Right atrium auricular region (tissue), 2 donors: Measurements from ENCODE around the gene BPIFB2. TPM values are rescaled to one million over a fixed set of nuclear protein-coding genes. Genes with fewer than 3 reads are reported as not detected.

ENCODE experiments used
- DNase-seq: peaks from one replicate; pipeline ENCODE4 v3.0.0-alpha.2; 2019; ENCODE audit warnings: low spot score
- H3K27ac ChIP-seq, 2 donors: fragments of 200-600 bp; sonication (generic); 1 replicate in 1 of 2; 2 replicates in 1 of 2; pipeline ENCODE4 v1.5.1; 2016 to 2019
- H3K27me3 ChIP-seq, 2 donors: fragments of 200-600 bp; sonication (generic); one replicate each; pipeline versions ENCODE4 v1.5.1 to v1.6.0; 2017 to 2019
- H3K36me3 ChIP-seq: fragments of 200-600 bp; sonication (generic); one replicate; pipeline ENCODE4 v1.5.1; 2016
- H3K4me1 ChIP-seq, 2 donors: fragments of 200-600 bp; sonication (generic); one replicate each; pipeline versions ENCODE4 v1.5.1 to v1.6.0; 2017 to 2019
- H3K4me3 ChIP-seq, 2 donors: fragments of 200-600 bp; sonication (generic); 1 replicate in 1 of 2; 2 replicates in 1 of 2; pipeline ENCODE4 v1.5.1; 2017 to 2019; ENCODE audit warnings: mild to moderate bottlenecking in 1 of 2, moderate library complexity in 1 of 2
- H3K9me3 ChIP-seq, 2 donors: fragments of 200-600 bp; sonication (generic); one replicate each; pipeline ENCODE4 v1.5.1; 2019
- total RNA-seq, 2 donors: library from RNA; depleted of rRNA; stranded (reverse); fragments of >200 nt; gene quantifications; one replicate each; pipeline ENCODE4 v1.1.0, GENCODE V29; 2016
- TF ChIP-seq, protein P1 (sequence below), 2 donors: fragments of 200-600 bp; sonication (generic); IDR thresholded peaks; one replicate each; pipeline ENCODE4 v1.5.1; 2019; ENCODE audit warnings: antibody characterized with exemption in 2 of 2

Gene BPIFB2
- total RNA-seq, 2 donors from 2014 or later, result not detected

DNA sequence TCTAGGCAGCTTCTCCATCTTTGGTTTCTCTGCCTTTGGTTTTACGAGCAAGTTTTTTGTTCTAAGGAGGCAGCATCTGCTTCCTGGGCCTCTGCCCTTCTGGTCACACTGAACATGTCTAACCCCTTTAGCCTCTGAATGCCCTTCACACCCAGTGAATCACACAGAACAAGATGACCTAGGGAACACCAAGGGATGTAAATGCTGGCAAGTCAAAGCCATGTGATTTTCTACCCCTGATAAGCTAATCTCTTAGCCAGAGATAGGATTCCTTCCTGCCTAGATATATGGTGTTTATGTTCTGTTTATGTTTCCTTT lies 16.7 kb downstream of the BPIFB2 start:
- TF ChIP-seq, protein P1, sequence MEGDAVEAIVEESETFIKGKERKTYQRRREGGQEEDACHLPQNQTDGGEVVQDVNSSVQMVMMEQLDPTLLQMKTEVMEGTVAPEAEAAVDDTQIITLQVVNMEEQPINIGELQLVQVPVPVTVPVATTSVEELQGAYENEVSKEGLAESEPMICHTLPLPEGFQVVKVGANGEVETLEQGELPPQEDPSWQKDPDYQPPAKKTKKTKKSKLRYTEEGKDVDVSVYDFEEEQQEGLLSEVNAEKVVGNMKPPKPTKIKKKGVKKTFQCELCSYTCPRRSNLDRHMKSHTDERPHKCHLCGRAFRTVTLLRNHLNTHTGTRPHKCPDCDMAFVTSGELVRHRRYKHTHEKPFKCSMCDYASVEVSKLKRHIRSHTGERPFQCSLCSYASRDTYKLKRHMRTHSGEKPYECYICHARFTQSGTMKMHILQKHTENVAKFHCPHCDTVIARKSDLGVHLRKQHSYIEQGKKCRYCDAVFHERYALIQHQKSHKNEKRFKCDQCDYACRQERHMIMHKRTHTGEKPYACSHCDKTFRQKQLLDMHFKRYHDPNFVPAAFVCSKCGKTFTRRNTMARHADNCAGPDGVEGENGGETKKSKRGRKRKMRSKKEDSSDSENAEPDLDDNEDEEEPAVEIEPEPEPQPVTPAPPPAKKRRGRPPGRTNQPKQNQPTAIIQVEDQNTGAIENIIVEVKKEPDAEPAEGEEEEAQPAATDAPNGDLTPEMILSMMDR (IDR thresholded peaks at IDR 0.05), result no peak
- H3K36me3 ChIP-seq, result no peaks in the 10 kb centered on the region
- H3K27ac ChIP-seq, result no peak overlapping the region
- H3K27me3 ChIP-seq, result no peaks in the 10 kb centered on the region
- no peaks in the 10 kb centered on the region for H3K4me1 ChIP-seq
- H3K4me3 ChIP-seq, result no peak overlapping the region
- DNase-seq, result no peak
- no peaks in the 10 kb centered on the region for H3K9me3 ChIP-seq

DNA sequence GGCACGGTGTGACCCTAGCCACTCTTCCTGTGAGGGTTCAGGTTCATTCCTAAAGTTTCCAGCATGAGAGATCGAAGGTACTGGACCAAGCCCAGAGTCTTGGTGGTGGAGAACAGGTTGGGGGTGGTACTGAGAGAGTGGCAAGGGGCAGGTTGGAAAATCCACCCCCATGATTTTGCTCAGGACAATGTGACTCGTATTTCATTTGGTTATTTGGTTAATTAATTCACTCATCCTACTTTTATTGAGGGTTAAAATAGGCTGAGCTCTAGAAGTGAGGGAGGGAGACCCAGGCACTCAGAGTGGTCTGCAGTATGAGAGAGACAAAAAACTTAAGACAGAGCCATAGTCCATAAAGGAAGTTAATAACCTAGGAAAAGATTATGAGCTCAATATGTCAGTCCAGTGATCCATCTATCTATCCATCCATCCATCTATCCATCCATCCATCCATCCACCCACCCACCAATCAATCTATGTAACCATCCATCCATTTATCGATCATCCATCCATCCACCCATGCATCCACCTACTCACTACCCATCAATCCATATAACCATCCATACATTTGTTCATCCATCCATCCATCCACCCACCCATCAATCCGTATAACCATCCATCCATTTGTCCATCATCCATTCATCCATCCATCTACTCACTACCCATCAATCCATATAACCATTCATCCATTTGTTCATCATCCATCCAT lies 17.3 kb downstream of the BPIFB2 start:
- Histone ChIP-seq H3K27ac (no peak overlapping the region), H3K36me3 (no peaks in the 10 kb centered on the region), H3K9me3 (no peaks in the 10 kb centered on the region), H3K4me1 (no peaks in the 10 kb centered on the region), H3K27me3 (no peaks in the 10 kb centered on the region), H3K4me3 (no peak overlapping the region)
- DNase-seq, result no peak
- TF ChIP-seq, protein P1 (IDR thresholded peaks at IDR 0.05), result no peak

DNA sequence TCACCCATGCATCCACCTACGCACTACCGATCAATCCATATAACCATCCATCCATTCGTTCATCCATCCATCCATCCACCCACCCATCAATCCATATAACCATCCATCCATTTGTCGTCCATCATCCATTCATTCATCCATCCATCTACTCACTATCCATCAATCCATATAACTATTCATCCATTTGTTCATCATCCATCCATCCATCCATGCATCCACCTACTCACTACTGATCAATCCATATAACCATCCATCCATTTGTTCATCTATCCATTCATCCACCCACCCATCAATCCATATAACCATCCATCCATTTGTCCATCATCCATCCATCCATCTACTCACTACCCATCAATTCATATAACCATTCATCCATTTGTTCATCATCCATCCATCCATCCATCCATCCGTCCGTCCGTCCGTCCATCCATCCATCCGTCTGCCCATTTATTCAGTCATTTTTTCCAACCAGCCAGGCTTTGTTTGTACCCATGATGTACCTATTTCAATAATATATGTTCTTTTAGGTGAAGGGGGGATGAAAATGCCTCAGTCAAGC lies 17.9 kb downstream of the BPIFB2 start:
- Histone ChIP-seq H3K4me3 (no peak overlapping the region), H3K36me3 (no peaks in the 10 kb centered on the region), H3K9me3 (no peaks in the 10 kb centered on the region), H3K4me1 (no peaks in the 10 kb centered on the region), H3K27ac (no peak overlapping the region), H3K27me3 (no peaks in the 10 kb centered on the region)
- no peak for DNase-seq
- TF ChIP-seq, protein P1 (IDR thresholded peaks at IDR 0.05), result no peak

DNA sequence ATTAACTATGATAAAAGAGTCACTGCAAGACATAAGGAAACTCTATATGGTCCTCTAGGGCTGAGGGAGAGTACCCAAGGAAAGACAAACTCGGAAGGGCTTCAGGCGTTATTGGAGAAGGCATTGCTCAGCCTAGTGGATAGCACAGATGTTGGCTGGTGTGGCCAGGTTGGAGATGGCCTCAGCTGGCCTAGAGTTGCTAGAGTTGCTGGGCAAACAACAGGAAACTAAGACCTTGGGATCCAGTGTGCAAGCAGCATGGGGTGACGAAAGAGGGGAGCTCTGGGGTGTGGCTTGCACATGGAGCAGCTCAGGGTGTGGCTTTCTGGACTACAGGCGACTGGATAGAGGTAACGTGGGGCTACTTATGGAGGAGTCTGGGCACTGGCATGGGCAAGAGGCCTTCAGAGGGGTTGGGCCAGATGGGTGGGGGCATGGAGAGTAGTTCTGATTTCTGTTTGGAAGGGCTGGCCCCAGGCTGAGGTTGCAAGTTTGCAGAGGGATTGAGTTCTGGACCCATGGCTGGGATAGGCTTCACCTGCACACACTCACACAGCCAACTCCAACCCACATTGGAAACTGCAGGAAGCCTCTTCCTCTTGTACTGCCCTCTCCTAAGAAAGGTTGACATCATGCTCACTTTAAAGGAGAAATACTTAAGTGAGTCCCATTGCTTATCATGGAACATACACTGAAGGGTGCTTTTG lies 18.7 kb downstream of the BPIFB2 start:
- no peaks in the 10 kb centered on the region for H3K9me3 ChIP-seq
- H3K27ac ChIP-seq, result no peak overlapping the region
- no peak for DNase-seq
- no peaks in the 10 kb centered on the region for H3K4me1 ChIP-seq
- TF ChIP-seq, protein P1 (IDR thresholded peaks at IDR 0.05), result no peak
- H3K36me3 ChIP-seq, result no peaks in the 10 kb centered on the region
- H3K27me3 ChIP-seq, result no peaks in the 10 kb centered on the region
- no peak overlapping the region for H3K4me3 ChIP-seq

DNA sequence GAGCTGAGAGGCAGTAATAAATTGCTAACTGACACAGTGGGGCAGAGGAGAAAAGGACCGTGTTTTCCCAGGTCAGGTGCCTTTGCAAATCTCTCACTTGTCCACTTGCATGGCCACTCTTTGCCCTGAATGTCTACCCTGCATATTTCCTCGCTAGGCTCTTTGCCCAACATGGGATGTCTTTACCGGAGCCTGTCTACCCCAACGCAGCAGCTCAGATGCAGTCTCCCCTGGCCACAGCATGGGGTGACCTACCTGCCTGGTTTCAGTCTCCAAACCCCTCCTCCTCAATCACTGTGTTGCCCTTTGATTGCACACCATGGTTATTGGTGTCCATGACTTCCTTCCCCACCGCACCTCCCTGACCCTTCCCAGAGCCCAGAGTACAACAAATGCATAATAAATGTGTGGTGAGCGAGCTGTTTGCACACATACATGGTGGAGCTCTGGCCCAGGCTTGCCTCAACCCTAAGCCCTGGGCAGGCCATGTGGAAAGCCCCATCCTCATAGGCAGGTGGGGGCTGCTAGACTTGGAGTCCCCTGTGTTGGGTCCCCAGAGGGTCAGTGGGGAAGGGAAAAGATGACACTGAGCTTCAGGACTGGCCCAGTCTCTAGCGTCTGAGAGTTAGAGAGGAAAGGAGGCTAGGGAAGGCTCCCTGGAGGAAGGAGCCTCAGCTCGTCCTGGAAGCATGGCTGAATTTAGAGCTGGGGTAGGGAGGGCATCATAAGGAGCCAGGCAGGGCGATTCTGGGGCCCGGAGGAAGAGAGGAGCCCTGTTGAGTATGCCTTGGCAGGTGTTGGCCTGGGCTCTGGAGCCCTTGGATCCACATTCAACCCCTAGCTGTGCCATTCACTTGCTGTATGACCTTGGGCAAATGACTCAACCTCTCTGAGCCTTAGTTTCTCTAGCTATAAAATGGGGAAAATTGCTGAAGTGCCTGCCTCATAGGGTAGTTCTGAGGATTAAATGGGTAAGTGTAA lies 19.6 kb downstream of the BPIFB2 start:
- DNase-seq, result no peak
- Histone ChIP-seq H3K27me3 (no peaks in the 10 kb centered on the region), H3K27ac (no peak overlapping the region), H3K4me3 (no peak overlapping the region), H3K9me3 (no peaks in the 10 kb centered on the region), H3K36me3 (no peaks in the 10 kb centered on the region), H3K4me1 (no peaks in the 10 kb centered on the region)
- TF ChIP-seq, protein P1 (IDR thresholded peaks at IDR 0.05), result no peak
